C4-2B (cell line): ENCODE results near the gene PLCD4.
A peak's percentile ranks its signal among the peaks of the same experiment; 100 is the strongest.

Experiments used
- H3K27ac ChIP-seq: fragments of 450-650 bp; 2 replicates; pipeline ENCODE4 v1.5.1; 2017
- CTCF ChIP-seq: fragments of 450-650 bp; conservative IDR thresholded peaks from 2 replicates; pipeline ENCODE4 v1.5.1; 2017; ENCODE audit warnings: mild to moderate bottlenecking
- ZFX ChIP-seq: fragments of 450-650 bp; IDR thresholded peaks from 2 replicates; pipeline ENCODE4 v1.6.1; 2017

PLCD4 gene

GRCh38 chr2:218569038-218569431 lies 38.7 kb upstream of the PLCD4 start:
- peak overlapping the region; percentile 88 for H3K27ac ChIP-seq

GRCh38 chr2:218569661-218570500 lies 37.8 kb upstream of the PLCD4 start:
- TF ChIP-seq ZFX (no peak), CTCF (no peak)
- H3K27ac ChIP-seq = peak overlapping the region; percentile 88

More at GRCh38 chr2:218569038-218569431, 38.7 kb upstream of the PLCD4 start:
- TF ChIP-seq CTCF (no peak), ZFX (peak; percentile 94)

- TF ChIP-seq CTCF (no peak), ZFX (no peak)
- H3K27ac ChIP-seq = no peak overlapping the region
Measured at GRCh38 chr2:218570850-218571249, 36.8 kb upstream of the PLCD4 start.

- no peak for TF ChIP-seq ZFX
- no peak for TF ChIP-seq CTCF
- no peak overlapping the region for H3K27ac ChIP-seq
Measured at GRCh38 chr2:218576854-218577253, 30.8 kb upstream of the PLCD4 start.

GRCh38 chr2:218577482-218578220 lies 30.0 kb upstream of the PLCD4 start:
- H3K27ac ChIP-seq = no peak overlapping the region
- TF ChIP-seq CTCF (no peak), ZFX (no peak)

GRCh38 chr2:218578272-218578877 lies 29.3 kb upstream of the PLCD4 start:
- TF ChIP-seq CTCF (no peak), ZFX (no peak)
- no peak overlapping the region for H3K27ac ChIP-seq

- H3K27ac ChIP-seq = no peak overlapping the region
Measured at GRCh38 chr2:218582076-218582475, 25.6 kb upstream of the PLCD4 start.

More at GRCh38 chr2:218582076-218582475, 25.6 kb upstream of the PLCD4 start:
- TF ChIP-seq ZFX = no peak
- no peak for TF ChIP-seq CTCF
